ENCODE results near the gene ALDH1A3.

DNA sequence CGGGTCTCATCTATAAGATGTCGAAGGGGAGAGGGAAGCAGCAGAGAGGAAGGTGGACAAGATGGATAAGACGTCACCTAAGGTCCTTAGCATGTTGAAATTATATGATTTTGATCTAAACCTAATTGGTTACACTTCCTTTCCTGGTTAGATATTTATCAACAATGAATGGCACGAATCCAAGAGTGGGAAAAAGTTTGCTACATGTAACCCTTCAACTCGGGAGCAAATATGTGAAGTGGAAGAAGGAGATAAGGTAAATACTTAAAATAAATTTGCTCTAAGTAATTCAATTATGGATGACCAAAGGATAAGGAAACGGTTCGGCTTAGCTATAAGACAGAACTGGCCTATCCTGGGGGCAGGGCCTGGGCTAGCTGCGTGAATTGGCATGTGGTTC is 5.5 kb downstream of the ALDH1A3 start:
- TF ChIP-seq, protein P1, sequence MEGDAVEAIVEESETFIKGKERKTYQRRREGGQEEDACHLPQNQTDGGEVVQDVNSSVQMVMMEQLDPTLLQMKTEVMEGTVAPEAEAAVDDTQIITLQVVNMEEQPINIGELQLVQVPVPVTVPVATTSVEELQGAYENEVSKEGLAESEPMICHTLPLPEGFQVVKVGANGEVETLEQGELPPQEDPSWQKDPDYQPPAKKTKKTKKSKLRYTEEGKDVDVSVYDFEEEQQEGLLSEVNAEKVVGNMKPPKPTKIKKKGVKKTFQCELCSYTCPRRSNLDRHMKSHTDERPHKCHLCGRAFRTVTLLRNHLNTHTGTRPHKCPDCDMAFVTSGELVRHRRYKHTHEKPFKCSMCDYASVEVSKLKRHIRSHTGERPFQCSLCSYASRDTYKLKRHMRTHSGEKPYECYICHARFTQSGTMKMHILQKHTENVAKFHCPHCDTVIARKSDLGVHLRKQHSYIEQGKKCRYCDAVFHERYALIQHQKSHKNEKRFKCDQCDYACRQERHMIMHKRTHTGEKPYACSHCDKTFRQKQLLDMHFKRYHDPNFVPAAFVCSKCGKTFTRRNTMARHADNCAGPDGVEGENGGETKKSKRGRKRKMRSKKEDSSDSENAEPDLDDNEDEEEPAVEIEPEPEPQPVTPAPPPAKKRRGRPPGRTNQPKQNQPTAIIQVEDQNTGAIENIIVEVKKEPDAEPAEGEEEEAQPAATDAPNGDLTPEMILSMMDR (IDR thresholded peaks at IDR 0.05; ENCODE audit: insufficient read depth, low read length): no peak
- TF ChIP-seq POLR2AphosphoS5 (IDR thresholded peaks at IDR 0.05; ENCODE audit: low read depth) (no peak), GABPA (IDR thresholded peaks at IDR 0.05; ENCODE audit: low read depth) (no peak), SPI1 (IDR thresholded peaks at IDR 0.05; ENCODE audit: borderline replicate concordance, low read depth) (no peak)
- TF ChIP-seq, protein P2, sequence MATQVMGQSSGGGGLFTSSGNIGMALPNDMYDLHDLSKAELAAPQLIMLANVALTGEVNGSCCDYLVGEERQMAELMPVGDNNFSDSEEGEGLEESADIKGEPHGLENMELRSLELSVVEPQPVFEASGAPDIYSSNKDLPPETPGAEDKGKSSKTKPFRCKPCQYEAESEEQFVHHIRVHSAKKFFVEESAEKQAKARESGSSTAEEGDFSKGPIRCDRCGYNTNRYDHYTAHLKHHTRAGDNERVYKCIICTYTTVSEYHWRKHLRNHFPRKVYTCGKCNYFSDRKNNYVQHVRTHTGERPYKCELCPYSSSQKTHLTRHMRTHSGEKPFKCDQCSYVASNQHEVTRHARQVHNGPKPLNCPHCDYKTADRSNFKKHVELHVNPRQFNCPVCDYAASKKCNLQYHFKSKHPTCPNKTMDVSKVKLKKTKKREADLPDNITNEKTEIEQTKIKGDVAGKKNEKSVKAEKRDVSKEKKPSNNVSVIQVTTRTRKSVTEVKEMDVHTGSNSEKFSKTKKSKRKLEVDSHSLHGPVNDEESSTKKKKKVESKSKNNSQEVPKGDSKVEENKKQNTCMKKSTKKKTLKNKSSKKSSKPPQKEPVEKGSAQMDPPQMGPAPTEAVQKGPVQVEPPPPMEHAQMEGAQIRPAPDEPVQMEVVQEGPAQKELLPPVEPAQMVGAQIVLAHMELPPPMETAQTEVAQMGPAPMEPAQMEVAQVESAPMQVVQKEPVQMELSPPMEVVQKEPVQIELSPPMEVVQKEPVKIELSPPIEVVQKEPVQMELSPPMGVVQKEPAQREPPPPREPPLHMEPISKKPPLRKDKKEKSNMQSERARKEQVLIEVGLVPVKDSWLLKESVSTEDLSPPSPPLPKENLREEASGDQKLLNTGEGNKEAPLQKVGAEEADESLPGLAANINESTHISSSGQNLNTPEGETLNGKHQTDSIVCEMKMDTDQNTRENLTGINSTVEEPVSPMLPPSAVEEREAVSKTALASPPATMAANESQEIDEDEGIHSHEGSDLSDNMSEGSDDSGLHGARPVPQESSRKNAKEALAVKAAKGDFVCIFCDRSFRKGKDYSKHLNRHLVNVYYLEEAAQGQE (IDR thresholded peaks at IDR 0.05; ENCODE audit: insufficient replicate concordance, low read depth): no peak

Data from HL-60 (cell line).